GM11168 (cell line): ENCODE results near the gene OR7C2.
"Not testable (repeated sequence)": the region's sequence is repeated elsewhere in the genome, so short reads cannot be mapped to it uniquely, and the experiment has no call there.

Source experiments
- in situ Hi-C: fragments of 300-500 bp; cut with MboI; formaldehyde crosslinking; loops from one replicate; pipeline ENCODE4 v1.12.0; 2022; ENCODE audit warnings: low sequenced_read_pairs; ENCODE audit not compliant: unreplicated experiment

OR7C2 gene

GRCh38 chr19:14941189-14941588 lies at the start of gene OR7C2:
OR7C2 (plus strand) TSS chr19:14941489; CDS start chr19:14941489, 0 bp downstream.
- in situ Hi-C loops: no loop called here

GRCh38 chr19:14901675-14902260 lies 39.5 kb upstream of the OR7C2 start:
- in situ Hi-C loops: no loop called here

DNA sequence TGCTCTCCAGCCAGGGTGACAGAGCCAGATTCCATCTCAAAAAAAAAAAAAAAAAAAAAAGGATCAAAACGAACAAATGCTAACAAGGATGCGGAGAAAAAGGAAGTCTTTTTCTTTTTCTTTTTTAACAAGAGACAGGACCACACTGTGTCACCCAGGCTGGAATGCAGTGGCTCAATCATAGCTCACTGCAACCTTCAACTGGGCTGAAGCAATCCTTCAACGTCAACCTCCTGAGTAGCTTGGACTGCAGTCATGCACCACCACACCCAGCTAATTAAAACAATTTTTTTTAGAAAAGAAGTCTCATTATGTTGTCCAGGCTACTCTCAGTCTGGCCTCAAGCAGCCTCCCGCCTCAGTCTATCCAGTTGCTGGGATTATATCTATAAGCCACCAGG lies 34.6 kb upstream of the OR7C2 start:
- in situ Hi-C loops: no loop called here

- in situ Hi-C loops: no loop called here
Measured at GRCh38 chr19:14915116-14915515, 26.2 kb upstream of the OR7C2 start.

- in situ Hi-C loops: no loop called here
Measured at GRCh38 chr19:14916848-14917247, 24.4 kb upstream of the OR7C2 start.

DNA sequence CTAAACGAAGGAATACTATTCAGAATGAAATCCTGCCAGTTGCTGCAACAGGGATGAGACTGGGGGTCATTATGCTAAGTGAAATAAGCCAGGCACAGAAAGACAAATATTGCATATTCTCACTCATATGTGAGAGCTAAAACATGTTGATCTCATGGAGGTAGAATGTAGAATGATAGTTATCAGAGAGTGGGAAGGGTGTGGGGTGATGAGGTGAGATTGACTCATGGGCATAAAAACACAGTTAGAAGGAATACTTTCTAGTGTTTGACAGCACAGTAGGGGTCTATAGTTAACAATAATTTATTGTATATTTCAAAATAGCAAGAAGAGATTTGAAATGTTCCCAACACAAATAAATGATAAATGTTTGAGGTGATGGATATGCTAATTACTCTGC lies 7.8 kb upstream of the OR7C2 start:
- in situ Hi-C loops: no loop called here

DNA sequence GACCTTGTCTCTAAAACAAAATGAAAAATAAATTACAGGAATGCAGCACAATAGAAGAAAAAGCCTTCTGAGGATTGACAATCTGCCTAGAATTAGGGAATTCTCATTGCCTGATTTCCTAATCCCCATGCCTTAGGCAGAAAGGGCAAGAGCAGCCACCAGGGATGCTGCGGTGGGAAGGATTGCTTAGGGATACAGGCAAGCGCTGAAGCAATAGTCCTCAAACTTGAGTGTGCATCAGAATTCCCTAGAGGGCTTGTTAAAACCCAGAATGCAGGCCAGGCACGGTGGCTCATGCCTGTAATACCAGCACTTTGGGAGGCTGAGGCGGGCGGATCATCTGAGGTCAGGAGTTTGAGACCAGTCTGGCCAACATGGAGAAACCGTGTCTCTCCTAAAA lies 1.0 kb upstream of the OR7C2 start:
- in situ Hi-C loops: no loop called here

- in situ Hi-C loops: no loop called here
Measured at GRCh38 chr19:14943601-14944000, 2.3 kb downstream of the OR7C2 start.

GRCh38 chr19:14944456-14944855 lies 3.2 kb downstream of the OR7C2 start:
- in situ Hi-C loops: no loop called here

DNA sequence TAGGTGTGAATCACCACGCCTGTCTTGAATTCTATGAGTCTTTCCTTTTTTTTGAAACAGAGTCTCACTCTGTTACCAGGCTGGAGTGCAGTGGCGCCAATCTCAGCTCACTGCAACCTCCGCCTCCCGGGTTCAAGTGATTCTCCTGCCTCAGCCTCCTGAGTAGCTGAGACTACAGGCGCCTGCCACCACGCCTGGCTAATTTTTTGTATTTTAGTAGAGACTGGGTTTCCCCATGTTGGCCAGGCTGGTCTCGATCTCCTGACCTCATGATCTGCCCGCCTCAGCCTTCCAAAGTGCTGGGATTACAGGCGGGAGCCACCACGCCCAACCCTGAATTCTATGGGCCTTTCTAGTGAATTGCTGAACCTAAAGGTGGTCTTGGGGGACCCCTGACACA lies 8.1 kb downstream of the OR7C2 start:
- in situ Hi-C loops: not testable (repeated sequence)

DNA sequence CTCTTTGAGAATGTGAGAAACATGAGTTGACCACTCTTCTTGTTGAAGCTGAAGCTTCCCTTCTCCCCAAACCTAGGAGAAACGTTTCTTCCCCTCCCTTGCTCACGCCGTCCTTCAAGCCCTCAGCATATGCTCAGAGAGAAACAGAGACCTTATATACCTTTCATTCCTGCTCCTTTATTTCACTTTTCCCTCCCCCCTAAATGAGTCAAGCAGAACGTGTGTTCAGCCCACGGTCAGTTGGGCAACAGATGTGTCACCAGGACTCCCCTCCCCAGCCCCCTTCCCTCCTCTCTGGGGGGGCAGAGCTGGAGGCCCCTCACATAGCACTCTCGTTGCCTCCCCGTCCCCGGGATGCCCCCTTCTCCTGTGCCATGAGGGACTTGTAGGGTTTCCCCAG lies 8.6 kb downstream of the OR7C2 start:
- in situ Hi-C loops: no loop called here

DNA sequence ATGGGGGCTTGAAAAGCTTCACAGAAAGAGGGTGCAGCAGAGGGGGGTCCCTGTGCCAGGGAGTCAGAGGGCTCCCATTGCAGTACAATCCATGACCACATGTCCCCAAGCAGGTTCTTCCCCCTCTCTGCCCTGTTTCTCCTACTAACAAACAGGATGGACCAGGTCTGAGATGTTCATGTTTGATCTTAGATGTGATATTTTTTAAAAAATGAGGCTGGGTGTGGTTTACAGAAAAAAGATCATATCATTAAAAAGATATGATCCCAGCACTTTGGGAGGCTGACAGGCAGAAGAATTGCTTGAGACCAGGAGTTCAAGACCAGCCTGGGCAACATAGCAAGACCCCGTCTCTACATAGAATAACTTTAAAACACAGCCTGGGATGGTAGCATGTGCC lies 9.1 kb downstream of the OR7C2 start:
- in situ Hi-C loops: no loop called here

DNA sequence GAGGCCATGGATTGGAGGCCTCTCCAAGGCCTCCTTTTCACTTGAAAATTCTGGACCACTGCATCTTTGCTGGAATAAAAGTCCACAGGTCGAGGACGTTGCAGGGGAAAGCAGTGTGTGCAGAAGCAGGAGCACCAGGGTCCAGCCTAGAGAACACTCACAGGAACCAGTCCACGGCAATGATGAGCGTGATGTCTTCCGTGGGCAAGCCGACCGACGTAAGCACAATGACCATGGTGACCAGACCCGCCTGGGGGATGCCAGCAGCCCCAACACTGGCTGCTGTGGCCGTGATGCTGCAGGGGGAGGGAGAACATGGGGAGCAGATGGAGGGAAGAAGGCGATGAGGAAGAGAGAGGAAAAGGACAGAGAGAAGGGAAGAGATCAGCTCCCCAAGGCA lies 11.5 kb downstream of the OR7C2 start:
- in situ Hi-C loops: no loop called here

DNA sequence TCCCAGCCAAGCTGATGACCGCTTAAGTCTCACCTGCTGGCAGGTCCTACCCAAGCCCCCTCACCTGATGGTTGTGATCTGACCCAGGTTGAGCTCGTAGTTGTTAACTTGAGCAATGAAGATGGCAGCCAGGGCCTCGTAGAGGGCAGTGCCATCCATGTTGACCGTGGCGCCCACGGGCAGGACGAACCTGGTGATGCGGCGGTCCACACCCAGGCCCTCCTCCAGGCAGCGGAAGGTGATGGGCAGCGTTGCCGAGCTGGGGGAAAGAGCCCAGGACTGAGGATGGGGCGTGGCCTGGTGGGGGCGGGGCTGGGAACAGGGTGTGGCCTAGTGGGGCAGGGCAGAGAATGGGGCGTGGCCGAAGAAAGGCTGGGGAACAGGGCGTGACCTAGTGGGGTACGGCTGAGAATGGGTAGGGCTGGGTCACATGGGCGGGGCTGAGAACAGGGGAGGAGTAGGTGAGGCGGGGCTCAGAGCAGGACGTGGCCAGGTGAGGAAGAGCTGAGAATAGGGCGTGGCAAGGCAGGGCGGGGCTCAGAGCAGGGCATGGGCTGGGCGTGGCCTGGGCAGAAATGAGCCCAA lies 12.9 kb downstream of the OR7C2 start:
- in situ Hi-C loops: no loop called here

- in situ Hi-C loops: no loop called here
Measured at GRCh38 chr19:14957464-14957863, 16.2 kb downstream of the OR7C2 start.

- in situ Hi-C loops: no loop called here
Measured at GRCh38 chr19:14959263-14959662, 18.0 kb downstream of the OR7C2 start.

GRCh38 chr19:14961956-14962685 lies 20.8 kb downstream of the OR7C2 start:
- in situ Hi-C loops: no loop called here

DNA sequence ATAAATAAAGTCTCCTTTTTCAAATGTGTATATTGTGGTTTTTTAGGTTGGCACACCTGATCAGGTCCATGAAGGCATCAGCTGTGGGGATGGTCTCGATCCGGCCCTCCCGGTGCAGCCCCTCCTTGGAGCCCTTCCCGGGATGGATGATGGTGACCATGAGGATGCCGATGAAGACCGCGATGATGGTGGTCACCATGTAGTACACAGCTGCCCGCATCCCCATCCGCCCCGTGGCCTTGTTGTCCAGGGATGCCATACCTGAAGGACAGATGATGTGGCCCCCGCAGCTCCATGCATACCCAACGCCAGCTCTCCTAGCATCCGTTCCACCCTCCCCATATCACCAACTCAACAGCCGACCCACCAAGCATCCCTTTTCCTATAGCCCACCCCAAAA lies 27.0 kb downstream of the OR7C2 start:
- in situ Hi-C loops: no loop called here

- in situ Hi-C loops: no loop called here
Measured at GRCh38 chr19:14971474-14971873, 30.2 kb downstream of the OR7C2 start.

GRCh38 chr19:14972676-14973075 lies 31.4 kb downstream of the OR7C2 start:
- in situ Hi-C loops: no loop called here

DNA sequence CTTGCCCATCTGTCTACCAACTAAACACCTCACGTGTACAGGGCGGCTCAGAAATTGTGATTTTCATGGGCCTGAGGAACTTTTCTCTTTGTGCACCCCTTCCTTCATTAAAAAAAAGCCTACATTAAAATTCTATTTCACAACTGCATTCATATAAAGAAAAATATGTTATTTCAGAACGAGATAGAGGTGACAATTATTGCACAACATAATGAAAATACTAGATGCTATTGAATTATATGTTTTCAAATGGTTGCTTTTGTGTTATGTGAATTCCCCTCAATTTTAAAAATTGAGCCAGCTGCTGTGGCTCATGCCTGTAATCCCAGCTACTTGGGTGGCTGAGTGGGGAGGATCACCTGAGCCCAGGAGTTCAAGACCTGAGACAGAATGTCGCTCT lies 33.2 kb downstream of the OR7C2 start:
- in situ Hi-C loops: no loop called here

- in situ Hi-C loops: no loop called here
Measured at GRCh38 chr19:14977128-14977527, 35.8 kb downstream of the OR7C2 start.
